KG1 (cell line): ENCODE results near the gene DISP3.
"Not testable (repeated sequence)": the region's sequence is repeated elsewhere in the genome, so short reads cannot be mapped to it uniquely, and the experiment has no call there.

Source experiments
- DNase-seq: peaks from one replicate; lab custom pipeline; 2025; lab: John Stamatoyannopoulos, UW

DISP3 gene

DNA sequence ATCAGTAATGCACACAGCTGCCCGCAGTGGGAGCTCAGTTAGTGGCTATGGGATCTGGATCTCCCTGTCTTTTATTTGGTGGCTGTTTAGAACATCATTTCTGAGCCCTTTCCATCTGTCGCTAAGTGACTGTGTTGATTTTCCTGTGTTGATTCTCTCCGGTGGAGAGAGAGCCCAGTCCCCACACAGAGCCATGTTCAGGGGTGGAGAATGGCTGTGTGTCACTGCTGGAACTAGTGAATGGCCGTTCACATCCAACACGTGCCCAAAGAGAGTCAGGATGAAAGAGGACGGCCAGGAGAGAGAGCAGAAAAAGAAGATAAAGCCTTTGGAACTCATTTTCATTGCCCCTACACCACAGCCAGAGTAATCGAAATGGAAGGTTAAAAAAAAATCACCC is 99.0 kb downstream of the DISP3 start:
- no peak for DNase-seq

DNA sequence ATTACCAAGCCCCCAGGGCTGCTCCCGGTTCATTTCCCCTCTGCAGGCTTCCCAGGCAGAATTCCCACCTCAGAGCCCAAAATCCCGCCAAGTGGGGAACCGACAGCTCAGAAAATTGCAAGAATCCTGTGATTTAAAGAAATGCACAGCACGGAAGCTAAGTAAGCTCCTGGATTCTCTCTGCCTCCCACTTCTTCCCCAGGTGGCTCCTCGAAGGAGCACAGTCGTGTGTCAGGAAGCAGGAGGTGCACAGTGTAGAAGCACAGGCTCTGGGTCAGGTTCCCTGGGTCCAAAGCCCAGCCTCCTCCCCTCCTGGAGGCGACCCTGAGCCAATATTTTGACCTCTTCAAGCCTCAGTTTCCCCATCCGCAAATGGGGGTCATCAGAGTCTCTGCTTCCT is 100.6 kb downstream of the DISP3 start:
- DNase-seq, result no peak

DNA sequence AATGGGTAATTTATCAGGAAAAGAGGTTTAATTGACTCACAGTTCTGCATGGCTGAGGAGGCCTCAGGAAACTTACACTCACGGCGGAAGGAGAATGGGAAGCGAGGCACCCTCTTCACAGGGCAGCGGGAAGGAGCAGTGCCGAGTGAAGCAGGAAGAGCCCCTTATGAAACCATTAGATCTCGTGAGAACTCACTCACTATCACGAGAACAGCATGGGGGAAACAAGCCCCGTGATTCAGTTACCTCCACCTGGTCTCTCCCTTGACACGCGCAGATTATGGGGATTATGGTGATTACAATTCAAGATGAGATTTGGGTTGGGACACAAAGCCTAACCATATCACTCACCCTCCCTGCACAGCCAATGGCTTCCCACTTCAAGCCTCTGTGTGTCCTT is 101.1 kb downstream of the DISP3 start:
- DNase-seq, result not testable (repeated sequence)

DNA sequence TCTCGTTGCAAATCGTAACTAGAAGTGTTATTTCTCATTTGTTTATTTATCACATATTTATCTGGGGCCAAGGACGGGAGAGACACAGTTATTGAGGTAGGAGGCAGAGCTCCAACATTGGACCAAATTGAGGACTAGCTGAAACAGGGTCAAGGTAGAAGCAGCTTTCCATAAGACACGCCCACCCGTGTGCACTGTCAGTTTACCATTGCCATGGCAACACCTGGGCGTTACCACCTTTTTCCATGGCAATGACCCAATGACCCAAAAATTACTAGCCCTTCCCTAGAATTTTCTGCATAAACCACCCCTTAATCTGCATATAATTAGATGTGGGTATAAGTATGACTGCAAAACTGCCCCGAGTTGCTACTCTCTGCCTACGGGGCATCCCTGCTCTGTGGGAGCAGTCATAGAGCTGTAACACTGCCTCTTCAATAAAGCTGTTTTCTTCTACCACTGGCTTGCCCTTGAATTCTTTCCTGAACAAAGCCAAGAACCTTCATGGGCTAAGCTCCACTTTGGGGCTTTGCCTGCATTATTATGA is 102.6 kb downstream of the DISP3 start:
- DNase-seq, result no peak

DNA sequence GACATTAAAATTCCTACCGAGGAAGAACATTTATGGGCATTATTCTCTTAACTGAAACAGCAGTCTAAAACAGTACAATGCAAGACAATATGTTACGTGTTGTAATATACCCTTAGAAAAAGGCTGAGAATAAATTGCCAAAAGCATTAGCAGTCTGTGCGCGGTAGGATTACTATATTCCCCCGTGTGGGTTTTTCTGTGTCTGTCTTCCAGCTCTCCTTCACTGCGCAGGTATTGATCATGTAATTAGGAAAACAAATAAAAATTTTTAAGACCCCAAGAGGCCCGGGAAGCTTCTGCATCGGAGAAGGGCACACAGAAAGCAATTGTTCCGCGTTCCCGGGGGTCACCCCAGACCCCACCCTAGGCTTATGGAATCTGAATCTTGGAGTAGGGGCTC is 106.4 kb downstream of the DISP3 start:
- DNase-seq, result no peak
